Thyroid gland (tissue), 4 donors: ENCODE data around the gene DENND1A.

Source experiments
- POLR2A ChIP-seq, 2 donors: fragments of 450-650 bp; IDR thresholded peaks; one replicate each; pipeline ENCODE4 v1.6.1; 2017; ENCODE audit warnings: antibody characterized with exemption in 2 of 2, mild to moderate bottlenecking in 2 of 2, moderate library complexity in 1 of 2
- TF ChIP-seq, protein P1 (sequence below), 6 experiments: fragments of 200-600 bp in 3 of 6; fragments of 450-650 bp in 3 of 6; sonication (generic) in 3 of 6; IDR thresholded peaks; one replicate each; pipeline ENCODE4 v1.5.1; 2016 to 2019; ENCODE audit warnings: antibody characterized with exemption in 6 of 6, mild to moderate bottlenecking in 2 of 6, inconsistent platforms in 1 of 6, moderate library complexity in 1 of 6

DNA sequence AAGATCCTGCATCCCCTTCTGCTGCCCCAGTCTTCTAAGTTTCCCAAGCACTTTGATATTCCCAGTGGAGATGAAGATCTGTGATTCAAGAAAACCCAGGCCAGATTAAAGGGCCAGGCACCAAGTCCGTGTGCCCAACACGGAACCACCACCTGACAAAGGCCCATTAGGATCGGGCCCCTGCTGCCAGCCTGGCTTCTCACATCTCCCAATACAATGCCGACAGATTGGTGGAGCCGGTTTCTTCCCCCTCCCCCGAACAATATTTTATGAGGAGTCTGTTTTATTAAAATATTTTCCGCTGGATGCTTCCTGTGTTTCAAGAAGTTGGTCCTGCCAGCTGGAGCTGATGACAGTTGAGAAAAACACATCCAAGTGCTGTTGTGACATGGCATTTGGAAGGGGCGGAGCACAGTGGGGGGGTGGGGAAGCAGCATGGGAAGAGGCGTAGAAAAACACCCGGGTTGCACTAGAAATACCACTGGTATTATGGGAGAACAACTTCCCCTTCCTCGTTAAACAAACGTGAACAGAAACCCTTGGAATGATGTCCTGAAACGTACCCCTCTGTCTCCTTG is 528.9 kb downstream of the DENND1A start:
- TF ChIP-seq, protein P1, sequence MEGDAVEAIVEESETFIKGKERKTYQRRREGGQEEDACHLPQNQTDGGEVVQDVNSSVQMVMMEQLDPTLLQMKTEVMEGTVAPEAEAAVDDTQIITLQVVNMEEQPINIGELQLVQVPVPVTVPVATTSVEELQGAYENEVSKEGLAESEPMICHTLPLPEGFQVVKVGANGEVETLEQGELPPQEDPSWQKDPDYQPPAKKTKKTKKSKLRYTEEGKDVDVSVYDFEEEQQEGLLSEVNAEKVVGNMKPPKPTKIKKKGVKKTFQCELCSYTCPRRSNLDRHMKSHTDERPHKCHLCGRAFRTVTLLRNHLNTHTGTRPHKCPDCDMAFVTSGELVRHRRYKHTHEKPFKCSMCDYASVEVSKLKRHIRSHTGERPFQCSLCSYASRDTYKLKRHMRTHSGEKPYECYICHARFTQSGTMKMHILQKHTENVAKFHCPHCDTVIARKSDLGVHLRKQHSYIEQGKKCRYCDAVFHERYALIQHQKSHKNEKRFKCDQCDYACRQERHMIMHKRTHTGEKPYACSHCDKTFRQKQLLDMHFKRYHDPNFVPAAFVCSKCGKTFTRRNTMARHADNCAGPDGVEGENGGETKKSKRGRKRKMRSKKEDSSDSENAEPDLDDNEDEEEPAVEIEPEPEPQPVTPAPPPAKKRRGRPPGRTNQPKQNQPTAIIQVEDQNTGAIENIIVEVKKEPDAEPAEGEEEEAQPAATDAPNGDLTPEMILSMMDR (IDR thresholded peaks at IDR 0.05): no peak
- no peak for TF ChIP-seq POLR2A (IDR thresholded peaks at IDR 0.05)
